HG03095 (cell line): ENCODE data around the gene PRSS27.

Experiments used
- ATAC-seq: cut with Tn5 transposase; IDR thresholded peaks from one replicate; pipeline ENCODE4 v1.9.1; 2021; ENCODE audit warnings: moderate library complexity; ENCODE audit not compliant: unreplicated experiment

Gene PRSS27

DNA sequence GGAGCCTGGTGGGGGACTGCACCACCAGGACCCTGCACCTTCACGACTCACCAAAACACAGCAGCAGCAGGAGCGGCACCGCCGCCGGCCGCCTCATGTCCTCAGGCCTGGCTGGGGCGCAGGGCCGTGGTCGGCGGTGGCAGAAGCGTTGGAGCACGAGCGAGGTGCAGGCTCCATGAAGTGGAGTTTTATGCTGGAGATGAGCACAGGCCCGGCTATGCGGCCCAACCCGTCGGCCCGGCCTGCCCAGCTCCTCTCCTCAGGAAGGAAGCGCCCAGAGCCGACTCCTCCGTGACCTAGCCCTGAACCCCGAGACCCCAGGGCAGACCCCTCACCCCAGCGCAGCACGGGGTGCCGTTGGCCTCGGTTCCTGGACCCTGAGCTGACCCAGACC is at the start of gene PRSS27:
Gene PRSS27 (minus strand): TSS at position 161 of the 394 bp plus-strand sequence. CDS start 64 bp downstream, at position 97.
- no peak for ATAC-seq

DNA sequence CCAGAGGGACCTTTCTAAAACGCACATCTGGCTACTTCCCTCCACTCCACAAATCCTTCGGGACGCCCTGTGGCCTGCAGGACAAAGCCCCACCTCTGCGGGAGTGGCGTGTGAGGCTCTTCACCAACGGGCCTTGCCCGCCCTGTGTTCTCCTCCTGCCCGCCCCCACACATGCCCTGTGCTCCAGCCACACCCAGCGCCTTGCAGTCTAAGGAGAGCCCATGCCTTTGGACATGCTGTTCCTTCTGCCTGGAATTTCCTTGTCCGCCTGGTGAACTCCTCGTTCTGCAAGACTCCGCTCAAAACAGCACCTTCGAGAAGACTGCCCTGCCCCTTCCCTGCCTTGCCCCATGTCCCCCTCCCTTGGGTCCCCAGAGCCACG is 49.6 kb upstream of the PRSS27 start:
- no peak for ATAC-seq

DNA sequence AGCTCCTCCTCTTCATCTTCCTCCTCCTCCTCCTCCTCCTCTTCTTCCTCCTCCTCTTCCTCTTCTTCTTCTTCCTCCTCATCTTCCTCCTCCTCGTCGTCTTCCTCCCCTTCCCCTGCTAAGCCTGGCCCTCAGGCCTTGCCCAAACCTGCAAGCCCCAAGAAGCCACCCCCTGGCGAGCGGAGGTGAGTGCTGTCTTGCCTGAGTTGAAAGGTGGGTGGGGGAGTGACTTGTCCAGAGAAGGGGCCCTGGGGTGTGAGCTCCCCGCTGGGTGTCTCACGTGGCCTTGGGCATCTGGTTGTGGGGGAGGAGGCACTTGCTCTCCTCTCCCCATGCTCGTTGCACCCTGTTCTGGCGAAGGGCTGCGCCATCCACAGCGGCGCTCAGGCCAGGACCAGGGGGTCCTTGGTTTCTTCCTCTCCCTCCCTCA is 49.1 kb upstream of the PRSS27 start:
- ATAC-seq = no peak

DNA sequence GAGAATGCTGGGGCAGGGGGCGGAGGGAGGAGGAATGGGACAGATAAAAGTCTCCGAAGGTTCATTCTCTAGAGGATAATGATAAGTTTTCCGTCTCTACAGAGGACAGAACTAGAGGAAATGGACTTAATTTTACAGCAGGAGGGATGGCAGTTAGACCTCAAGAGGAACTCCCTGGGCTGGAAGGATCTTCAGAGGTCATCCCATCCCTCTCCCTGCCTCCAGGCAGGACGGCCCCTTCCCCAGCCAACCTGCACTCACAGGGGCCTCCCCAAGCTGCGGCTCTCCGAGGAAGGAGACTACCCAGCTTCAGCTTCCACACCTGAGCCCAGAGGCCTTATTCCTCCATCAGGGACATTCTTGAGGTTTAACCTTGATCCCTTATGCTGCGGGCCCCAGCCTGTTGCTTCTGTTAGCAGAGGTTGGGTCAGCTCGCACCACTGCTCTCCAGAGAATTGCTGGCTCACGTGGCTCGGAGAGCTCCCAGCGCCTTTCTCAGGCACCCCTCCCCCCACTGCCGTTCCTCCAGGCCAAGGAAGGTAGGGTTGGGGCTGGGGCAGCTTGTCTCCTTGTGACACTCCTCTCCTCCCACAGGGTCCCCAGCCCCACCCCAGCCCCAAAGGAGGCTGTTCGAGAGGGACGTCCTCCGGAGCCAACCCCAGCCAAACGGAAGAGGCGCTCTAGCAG is 48.5 kb upstream of the PRSS27 start:
- no peak for ATAC-seq

DNA sequence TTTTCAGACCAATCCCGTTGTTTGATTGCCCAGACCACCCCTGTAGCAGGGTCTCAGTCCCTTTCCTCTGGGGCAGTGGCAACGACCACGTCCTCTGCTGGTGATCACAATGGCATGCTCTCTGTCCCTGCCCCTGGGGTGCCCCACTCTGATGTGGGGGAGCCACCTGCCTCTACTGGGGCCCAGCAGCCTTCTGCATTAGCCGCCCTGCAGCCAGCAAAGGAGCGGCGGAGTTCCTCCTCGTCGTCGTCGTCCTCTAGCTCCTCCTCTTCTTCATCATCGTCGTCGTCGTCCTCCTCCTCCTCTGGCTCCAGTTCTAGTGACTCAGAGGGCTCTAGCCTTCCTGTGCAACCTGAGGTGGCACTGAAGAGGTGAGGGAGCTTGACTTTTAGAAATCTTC is 47.9 kb upstream of the PRSS27 start:
- no peak for ATAC-seq

DNA sequence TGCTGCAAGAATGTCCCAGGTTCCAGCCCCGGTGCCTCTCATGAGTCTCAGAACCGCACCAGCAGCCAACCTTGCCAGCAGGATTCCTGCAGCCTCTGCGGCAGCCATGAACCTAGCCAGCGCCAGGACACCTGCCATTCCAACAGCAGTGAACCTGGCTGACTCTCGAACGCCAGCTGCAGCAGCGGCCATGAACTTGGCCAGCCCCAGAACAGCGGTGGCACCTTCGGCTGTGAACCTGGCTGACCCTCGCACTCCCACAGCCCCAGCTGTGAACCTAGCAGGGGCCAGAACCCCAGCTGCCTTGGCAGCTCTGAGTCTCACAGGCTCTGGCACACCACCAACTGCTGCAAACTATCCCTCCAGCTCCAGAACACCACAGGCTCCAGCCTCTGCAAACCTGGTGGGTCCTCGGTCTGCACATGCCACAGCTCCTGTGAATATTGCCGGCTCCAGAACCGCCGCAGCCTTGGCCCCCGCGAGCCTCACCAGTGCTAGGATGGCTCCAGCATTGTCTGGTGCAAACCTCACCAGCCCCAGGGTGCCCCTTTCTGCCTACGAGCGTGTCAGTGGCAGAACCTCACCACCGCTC is 47.2 kb upstream of the PRSS27 start:
- no peak for ATAC-seq

DNA sequence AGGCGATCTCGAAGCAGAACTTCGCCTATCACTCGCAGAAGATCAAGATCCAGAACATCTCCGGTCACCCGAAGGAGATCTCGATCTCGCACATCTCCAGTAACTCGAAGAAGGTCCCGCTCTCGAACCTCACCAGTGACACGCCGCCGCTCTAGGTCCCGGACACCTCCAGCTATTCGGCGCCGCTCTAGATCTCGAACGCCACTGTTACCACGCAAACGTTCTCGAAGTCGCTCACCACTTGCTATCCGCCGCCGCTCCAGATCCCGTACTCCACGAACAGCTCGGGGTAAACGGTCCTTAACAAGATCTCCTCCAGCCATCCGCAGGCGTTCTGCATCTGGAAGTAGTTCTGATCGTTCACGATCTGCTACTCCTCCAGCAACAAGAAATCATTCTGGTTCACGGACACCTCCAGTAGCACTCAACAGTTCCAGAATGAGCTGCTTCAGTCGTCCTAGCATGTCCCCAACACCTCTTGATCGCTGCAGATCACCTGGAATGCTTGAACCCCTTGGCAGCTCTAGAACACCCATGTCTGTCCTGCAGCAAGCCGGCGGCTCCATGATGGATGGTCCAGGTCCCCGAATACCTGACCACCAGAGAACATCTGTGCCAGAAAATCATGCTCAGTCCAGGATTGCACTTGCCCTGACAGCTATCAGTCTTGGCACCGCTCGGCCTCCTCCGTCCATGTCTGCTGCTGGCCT is 46.6 kb upstream of the PRSS27 start:
- no peak for ATAC-seq

DNA sequence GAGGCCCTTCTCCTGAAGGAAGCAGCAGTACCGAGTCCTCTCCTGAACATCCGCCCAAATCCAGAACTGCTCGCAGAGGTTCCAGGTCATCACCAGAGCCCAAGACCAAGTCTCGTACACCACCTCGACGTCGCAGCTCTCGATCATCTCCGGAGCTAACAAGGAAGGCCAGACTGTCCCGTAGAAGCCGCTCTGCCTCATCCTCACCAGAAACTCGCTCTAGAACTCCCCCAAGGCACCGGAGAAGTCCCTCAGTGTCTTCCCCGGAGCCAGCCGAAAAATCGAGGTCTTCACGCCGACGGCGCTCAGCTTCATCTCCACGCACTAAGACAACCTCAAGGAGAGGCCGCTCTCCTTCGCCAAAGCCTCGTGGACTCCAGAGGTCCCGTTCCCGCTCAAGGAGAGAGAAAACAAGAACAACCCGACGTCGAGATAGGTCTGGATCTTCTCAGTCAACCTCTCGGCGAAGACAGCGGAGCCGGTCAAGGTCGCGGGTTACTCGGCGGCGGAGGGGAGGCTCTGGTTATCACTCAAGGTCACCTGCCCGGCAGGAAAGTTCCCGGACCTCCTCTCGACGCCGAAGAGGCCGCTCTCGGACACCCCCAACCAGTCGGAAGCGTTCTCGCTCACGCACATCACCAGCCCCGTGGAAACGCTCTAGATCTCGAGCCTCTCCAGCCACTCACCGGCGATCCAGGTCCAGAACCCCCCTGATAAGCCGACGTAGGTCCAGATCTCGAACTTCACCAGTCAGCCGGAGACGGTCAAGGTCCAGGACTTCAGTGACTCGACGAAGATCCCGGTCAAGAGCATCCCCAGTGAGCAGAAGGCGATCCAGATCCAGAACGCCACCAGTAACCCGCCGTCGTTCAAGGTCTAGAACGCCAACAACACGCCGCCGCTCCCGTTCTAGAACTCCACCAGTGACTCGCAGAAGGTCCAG is 45.7 kb upstream of the PRSS27 start:
- no peak for ATAC-seq

DNA sequence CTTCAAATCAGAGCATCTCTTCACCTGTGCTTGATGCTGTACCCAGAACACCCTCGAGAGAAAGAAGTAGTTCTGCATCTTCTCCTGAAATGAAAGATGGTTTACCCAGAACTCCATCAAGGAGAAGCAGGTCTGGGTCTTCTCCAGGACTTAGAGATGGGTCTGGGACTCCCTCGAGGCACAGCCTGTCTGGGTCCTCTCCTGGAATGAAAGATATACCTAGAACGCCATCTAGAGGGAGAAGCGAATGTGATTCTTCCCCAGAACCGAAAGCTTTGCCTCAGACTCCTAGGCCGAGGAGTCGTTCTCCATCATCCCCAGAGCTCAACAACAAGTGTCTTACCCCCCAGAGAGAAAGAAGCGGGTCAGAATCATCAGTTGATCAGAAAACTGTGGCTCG is 44.7 kb upstream of the PRSS27 start:
- no peak for ATAC-seq

DNA sequence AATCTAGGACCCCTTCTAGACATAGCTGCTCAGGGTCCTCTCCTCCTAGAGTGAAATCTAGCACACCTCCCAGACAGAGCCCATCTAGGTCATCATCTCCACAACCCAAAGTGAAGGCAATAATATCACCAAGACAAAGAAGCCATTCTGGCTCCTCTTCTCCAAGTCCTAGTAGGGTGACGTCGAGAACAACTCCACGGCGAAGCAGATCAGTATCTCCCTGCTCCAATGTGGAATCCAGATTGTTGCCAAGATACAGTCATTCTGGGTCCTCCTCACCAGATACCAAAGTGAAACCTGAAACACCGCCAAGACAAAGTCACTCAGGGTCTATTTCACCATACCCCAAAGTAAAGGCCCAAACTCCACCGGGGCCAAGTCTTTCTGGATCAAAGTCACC is 43.1 kb upstream of the PRSS27 start:
- ATAC-seq = no peak

DNA sequence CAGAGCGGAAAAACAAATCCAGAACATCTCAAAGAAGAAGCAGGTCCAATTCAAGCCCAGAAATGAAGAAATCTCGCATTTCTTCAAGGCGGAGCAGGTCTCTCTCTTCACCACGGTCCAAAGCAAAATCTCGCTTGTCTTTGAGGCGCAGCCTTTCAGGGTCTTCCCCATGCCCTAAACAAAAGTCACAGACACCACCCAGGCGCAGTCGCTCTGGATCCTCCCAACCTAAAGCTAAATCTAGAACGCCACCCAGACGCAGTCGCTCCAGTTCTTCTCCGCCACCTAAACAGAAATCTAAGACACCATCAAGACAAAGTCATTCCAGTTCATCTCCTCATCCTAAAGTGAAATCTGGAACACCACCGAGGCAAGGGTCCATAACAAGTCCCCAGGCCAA is 42.7 kb upstream of the PRSS27 start:
- ATAC-seq = no peak

DNA sequence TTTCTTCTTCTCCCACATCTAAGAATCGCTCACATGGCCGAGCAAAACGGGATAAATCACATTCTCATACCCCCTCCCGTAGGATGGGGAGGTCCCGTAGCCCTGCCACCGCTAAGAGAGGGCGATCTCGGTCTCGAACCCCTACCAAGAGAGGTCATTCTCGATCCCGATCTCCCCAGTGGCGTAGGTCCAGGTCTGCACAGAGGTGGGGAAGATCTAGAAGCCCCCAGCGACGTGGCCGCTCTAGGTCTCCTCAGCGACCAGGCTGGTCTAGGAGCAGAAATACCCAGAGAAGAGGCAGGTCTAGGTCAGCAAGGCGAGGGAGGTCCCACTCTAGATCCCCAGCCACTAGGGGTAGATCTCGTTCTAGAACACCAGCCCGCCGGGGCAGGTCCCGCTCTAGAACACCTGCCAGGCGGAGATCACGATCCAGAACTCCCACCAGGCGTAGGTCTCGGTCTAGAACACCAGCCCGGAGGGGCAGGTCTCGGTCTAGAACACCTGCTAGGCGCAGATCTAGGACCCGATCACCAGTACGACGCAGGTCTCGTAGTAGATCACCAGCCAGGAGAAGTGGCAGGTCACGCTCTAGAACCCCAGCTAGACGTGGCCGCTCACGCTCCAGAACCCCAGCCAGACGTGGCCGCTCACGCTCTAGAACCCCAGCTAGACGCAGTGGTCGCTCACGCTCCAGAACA is 42.0 kb upstream of the PRSS27 start:
- ATAC-seq = no peak

DNA sequence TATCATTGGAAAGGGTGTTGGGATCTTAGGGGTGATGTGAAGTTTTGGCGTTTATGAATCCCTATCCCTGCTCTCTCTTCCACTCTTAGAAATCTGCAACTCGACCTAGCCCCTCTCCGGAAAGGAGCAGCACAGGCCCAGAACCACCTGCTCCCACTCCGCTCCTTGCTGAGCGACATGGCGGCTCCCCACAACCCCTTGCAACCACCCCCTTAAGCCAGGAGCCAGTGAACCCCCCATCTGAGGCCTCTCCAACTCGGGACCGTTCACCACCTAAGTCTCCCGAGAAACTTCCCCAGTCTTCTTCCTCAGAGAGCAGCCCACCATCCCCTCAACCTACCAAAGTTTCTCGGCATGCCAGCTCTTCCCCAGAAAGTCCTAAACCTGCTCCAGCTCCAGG is 41.4 kb upstream of the PRSS27 start:
- no peak for ATAC-seq

DNA sequence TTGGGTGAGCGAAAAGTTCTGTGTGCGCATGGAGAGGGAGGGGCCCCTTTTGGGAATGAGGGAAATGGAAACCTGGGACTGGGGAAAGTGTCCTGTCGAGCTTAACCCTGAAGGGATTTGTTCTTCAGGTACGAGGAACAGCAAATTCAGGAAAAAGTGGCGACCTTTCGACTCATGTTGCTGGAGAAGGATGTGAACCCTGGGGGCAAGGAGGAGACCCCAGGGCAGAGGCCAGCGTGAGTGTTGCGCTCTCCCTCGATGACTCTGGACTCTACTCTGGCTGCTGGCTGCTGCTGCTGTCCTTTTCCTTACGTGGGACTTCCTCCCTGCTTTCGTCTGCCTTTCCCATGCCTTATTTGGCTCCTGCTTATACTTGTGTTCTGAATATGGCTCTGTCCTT is 37.3 kb upstream of the PRSS27 start:
- no peak for ATAC-seq

DNA sequence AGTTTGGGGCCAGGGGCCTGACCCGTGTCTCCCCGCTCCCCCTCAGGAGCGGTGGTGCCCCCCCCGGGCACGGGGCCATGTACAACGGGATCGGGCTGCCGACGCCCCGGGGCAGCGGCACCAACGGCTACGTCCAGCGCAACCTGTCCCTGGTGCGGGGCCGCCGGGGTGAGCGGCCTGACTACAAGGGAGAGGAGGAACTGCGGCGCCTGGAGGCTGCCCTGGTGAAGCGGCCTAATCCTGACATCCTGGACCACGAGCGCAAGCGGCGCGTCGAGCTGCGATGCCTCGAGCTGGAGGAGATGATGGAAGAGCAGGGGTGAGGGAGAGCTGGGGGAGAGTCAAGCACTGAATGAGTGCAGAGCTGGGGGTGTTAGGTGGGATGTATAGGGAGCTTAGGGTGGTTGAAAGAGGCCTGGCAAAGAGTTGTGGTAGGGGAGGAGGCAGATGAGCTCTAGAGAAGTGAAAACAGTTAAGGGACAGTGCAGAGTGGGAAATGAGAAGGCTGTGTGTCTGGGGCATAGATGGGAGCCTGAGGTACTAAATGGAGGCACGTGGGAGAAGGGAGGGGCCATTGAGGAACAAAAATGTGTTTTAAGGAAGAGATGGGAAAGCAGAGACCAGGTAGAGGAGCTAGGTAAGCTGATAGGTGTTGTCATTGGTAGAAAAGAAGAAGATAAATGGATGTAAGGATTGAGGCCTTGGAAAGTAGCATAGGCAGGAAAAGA is 36.4 kb upstream of the PRSS27 start:
- no peak for ATAC-seq

DNA sequence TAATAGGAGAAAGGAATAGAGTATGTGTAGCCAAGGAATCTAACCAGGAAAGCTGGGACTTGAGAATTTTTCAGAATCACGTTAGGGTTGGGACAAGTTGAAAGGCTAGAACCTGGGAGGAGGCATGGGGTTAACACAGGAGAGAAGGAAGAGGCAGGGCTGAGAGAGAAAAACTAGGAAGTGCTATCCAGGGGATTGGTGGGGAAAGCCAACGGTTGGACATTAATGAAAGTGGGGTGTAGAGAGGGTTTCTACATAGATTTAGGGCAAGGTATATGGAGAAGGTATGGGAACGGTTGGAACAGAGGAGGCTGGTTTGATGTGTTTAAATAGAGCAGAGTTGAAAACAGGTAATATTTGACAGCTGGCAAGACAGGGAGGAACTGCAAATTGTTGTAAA is 35.1 kb upstream of the PRSS27 start:
- ATAC-seq = no peak

DNA sequence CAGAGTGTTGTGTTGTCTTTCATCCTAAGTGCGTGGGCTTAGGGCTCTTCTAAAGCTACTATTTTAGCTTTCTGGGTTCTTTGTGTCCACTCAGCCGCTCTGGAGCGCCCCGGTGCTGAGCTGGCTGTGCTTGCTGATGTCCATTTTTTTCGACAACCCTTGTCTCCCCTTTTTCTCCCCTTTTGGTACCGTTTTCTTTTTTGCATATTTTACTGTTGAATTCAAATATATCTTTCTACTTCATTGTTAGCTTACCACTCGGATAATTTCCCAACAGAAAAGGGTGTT is 33.7 kb upstream of the PRSS27 start:
- ATAC-seq = no peak

DNA sequence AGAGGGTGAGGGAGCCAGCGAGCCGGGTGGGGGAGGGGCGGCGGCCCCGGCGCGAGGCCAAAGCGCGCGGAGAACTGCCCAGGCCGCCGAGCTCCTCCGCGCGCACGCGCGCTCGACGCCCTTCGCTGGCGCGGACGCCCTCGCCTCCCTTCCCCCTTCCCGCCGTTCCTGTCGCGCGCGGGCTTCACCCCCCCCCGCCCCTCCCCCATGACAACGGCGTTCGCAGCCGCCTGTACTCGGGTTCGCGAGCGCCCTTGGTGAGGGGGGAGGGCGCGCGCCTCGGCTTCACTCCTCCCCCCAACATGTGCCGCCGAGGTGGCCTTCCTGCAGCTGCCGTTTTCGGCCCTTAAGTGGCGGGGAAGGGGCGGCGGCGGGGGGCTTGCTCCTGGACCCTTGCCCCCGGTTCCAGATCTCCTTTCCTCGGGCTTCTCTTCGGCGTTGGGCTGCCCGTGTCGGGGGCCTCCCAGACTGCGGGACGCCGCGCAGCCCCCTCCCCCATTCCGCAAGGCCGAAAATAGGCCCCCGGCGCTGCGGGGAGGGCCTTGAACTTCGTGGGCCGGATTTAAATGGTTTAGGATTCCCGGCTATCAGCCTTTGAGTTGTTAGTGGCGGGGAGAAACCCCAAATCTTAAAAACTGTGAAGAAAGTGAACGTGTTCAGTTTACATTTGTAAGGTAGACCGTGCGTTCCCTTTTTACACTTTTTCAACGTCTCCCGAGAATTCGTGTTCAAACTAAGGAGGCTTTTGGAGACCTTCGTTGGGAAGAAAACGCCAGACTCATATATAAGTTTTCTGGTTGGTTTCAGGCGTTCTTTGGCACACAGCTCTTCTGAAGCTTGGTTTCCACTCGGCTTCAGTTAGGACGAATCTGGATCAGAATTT is 33.1 kb upstream of the PRSS27 start:
- peak; percentile 28 for ATAC-seq
